Vagina (tissue), 2 donors: ENCODE results near the gene RABL6.

Experiments
- POLR2AphosphoS5 ChIP-seq, 2 donors: sonication (generic); formaldehyde crosslinking; IDR thresholded peaks; one replicate each; pipeline ENCODE4 v1.9.0; 2017; ENCODE audit warnings: antibody characterized with exemption in 2 of 2, mild to moderate bottlenecking in 2 of 2, low read depth in 1 of 2; ENCODE audit not compliant: insufficient read depth in 1 of 2
- TF ChIP-seq, protein P1 (sequence below), 3 experiments: fragments of 450-650 bp in 2 of 3; fragments of 200-600 bp in 1 of 3; sonication (generic) in 1 of 3; IDR thresholded peaks; one replicate each; pipeline ENCODE4 v1.5.1; 2017 to 2019; ENCODE audit warnings: antibody characterized with exemption in 3 of 3, mild to moderate bottlenecking in 2 of 3, moderate library complexity in 2 of 3

- TF ChIP-seq POLR2AphosphoS5 (IDR thresholded peaks at IDR 0.05; ENCODE audit: insufficient read depth in 1 of 2, low read depth in 1 of 2): no peak
- TF ChIP-seq, protein P1, sequence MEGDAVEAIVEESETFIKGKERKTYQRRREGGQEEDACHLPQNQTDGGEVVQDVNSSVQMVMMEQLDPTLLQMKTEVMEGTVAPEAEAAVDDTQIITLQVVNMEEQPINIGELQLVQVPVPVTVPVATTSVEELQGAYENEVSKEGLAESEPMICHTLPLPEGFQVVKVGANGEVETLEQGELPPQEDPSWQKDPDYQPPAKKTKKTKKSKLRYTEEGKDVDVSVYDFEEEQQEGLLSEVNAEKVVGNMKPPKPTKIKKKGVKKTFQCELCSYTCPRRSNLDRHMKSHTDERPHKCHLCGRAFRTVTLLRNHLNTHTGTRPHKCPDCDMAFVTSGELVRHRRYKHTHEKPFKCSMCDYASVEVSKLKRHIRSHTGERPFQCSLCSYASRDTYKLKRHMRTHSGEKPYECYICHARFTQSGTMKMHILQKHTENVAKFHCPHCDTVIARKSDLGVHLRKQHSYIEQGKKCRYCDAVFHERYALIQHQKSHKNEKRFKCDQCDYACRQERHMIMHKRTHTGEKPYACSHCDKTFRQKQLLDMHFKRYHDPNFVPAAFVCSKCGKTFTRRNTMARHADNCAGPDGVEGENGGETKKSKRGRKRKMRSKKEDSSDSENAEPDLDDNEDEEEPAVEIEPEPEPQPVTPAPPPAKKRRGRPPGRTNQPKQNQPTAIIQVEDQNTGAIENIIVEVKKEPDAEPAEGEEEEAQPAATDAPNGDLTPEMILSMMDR (IDR thresholded peaks at IDR 0.05): no peak
These were observed 46.5 kb downstream of the RABL6 start for GRCh38 chr9:136854113-136854841.
